Upper lobe of left lung (tissue), 6 donors: ENCODE data around the gene SYNPO2. TPM values are rescaled to one million over a fixed set of nuclear protein-coding genes. Genes with fewer than 3 reads are reported as not detected.

Experiments used
- ATAC-seq, 2 donors: fragments of 200-7000 bp; cut with Tn5 transposase; one replicate each; pipeline ENCODE4 v1.9.1; 2022; ENCODE audit warnings: mild to moderate bottlenecking in 2 of 2, moderate library complexity in 2 of 2; ENCODE audit not compliant: low FRiP score in 2 of 2
- DNase-seq, 2 donors: peaks; one replicate each; pipeline ENCODE4 v3.0.0-alpha.2; 2019 to 2020
- H3K27ac ChIP-seq, 4 donors: fragments of 200-600 bp; sonication (generic); one replicate each; pipeline ENCODE4 v1.5.1; 2016 to 2019
- H3K27me3 ChIP-seq, 4 donors: fragments of 200-600 bp; sonication (generic); one replicate each; pipeline ENCODE4 v1.5.1; 2017 to 2019
- H3K36me3 ChIP-seq, 4 donors: fragments of 200-600 bp; sonication (generic); one replicate each; pipeline ENCODE4 v1.5.1; 2016 to 2019
- H3K4me1 ChIP-seq, 4 donors: fragments of 200-600 bp; sonication (generic); one replicate each; pipeline ENCODE4 v1.5.1; 2018 to 2019
- H3K4me3 ChIP-seq, 4 donors: fragments of 200-600 bp; sonication (generic); one replicate each; pipeline ENCODE4 v1.5.1; 2017 to 2019; ENCODE audit warnings: mild to moderate bottlenecking in 2 of 4, moderate library complexity in 1 of 4
- H3K9me3 ChIP-seq, 4 donors: fragments of 200-600 bp; sonication (generic); one replicate each; pipeline ENCODE4 v1.5.1; 2018 to 2019
- CTCF ChIP-seq, 6 experiments: fragments of 450-650 bp in 4 of 6; fragments of 200-600 bp in 2 of 6; sonication (generic) in 2 of 6; IDR thresholded peaks; one replicate each; pipeline ENCODE4 v1.5.1; 2016 to 2019; ENCODE audit warnings: antibody characterized with exemption in 6 of 6
- EP300 ChIP-seq, 4 donors: sonication (generic); formaldehyde crosslinking; IDR thresholded peaks; one replicate each; pipeline ENCODE4 v1.5.1; 2017; ENCODE audit warnings: antibody characterized with exemption in 4 of 4, control low read depth in 2 of 4
- POLR2A ChIP-seq, 4 donors: fragments of 450-650 bp; IDR thresholded peaks; one replicate each; pipeline ENCODE4 v1.5.1; 2016 to 2017; ENCODE audit warnings: antibody characterized with exemption in 4 of 4, mild to moderate bottlenecking in 2 of 4
- POLR2AphosphoS5 ChIP-seq, 2 donors: sonication (generic); formaldehyde crosslinking; IDR thresholded peaks; one replicate each; pipeline ENCODE4 v1.5.1; 2017; ENCODE audit warnings: antibody characterized with exemption in 2 of 2
- WGBS, 2 donors: methylation state at CpG; one replicate each; pipeline ENCODE4 v1.1.5; 2017 to 2018; 5-methylcytosine and 5-hydroxymethylcytosine counted together
- total RNA-seq, 6 donors: library from RNA; depleted of rRNA in 4 of 6; stranded (reverse); fragments of >200 nt in 4 of 6; gene quantifications; one replicate each; pipeline versions ENCODE4 v1.1.0 to v1.2.1, GENCODE V29; 2016 to 2021
- donor health status: DM: no; HTN: no; CAD: no; lungs with moderate emphysema.
- donor health status: DM: no; HTN: yes; CAD: no; lungs with severe emphysema.

The SYNPO2 gene
- total RNA-seq, 6 donors from 2014 or later, result 7.9 to 56.3 (median 17.0) TPM

GRCh38 chr4:118989098-118990080 lies 100.7 kb downstream of the SYNPO2 start:
- Histone ChIP-seq H3K9me3 (no peaks in the 10 kb centered on the region), H3K27ac (peak overlapping the region; percentile 18 to 70 (median 42)), H3K4me1 (peaks cover 0 to 16% (median 5%) of the 10 kb centered on the region in 4 donors), H3K27me3 (no peaks in the 10 kb centered on the region), H3K4me3 (no peak overlapping the region), H3K36me3 (no peaks in the 10 kb centered on the region)
- WGBS, 2 donors, result 88 to 92% methylated on average over 7 of the region's 7 CpGs
- peak in 1 of 2 donors; percentile 32 for TF ChIP-seq POLR2AphosphoS5 (IDR thresholded peaks at IDR 0.05)
- TF ChIP-seq EP300 (IDR thresholded peaks at IDR 0.05), result no peak
- ATAC-seq (peak in 1 of 2 donors; percentile 73), DNase-seq (no peak)

- peaks cover 0 to 16% (median 5%) of the 10 kb centered on the region in 4 donors for H3K4me1 ChIP-seq
- WGBS, 2 donors, result 77 to 78% methylated on average over 5 of the region's 5 CpGs
- DNase-seq (no peak), ATAC-seq (no peak)
- H3K9me3 ChIP-seq, result no peaks in the 10 kb centered on the region
- H3K27ac ChIP-seq, result no peak overlapping the region
- TF ChIP-seq POLR2A (IDR thresholded peaks at IDR 0.05) (no peak), CTCF (IDR thresholded peaks at IDR 0.05) (no peak), EP300 (IDR thresholded peaks at IDR 0.05) (no peak), POLR2AphosphoS5 (IDR thresholded peaks at IDR 0.05) (no peak)
- no peaks in the 10 kb centered on the region for H3K36me3 ChIP-seq
- no peaks in the 10 kb centered on the region for H3K27me3 ChIP-seq
- H3K4me3 ChIP-seq, result no peak overlapping the region
Observed at GRCh38 chr4:118991686-118992085, 103.0 kb downstream of the SYNPO2 start.

- no peaks in the 10 kb centered on the region for H3K36me3 ChIP-seq
- ATAC-seq (no peak), DNase-seq (no peak)
- TF ChIP-seq EP300 (IDR thresholded peaks at IDR 0.05) (no peak), CTCF (IDR thresholded peaks at IDR 0.05) (no peak), POLR2AphosphoS5 (IDR thresholded peaks at IDR 0.05) (no peak), POLR2A (IDR thresholded peaks at IDR 0.05) (no peak)
- WGBS, 2 donors, result 88 to 95% methylated on average over 1 of the region's 1 CpG
- H3K27me3 ChIP-seq, result no peaks in the 10 kb centered on the region
- H3K4me1 ChIP-seq, result peaks cover 0 to 16% (median 5%) of the 10 kb centered on the region in 4 donors
- no peak overlapping the region for H3K27ac ChIP-seq
- H3K9me3 ChIP-seq, result no peaks in the 10 kb centered on the region
- no peak overlapping the region for H3K4me3 ChIP-seq
Observed at GRCh38 chr4:118992149-118992548, 103.5 kb downstream of the SYNPO2 start.

- no peaks in the 10 kb centered on the region for H3K36me3 ChIP-seq
- H3K4me1 ChIP-seq, result peaks cover 0 to 13% (median 5%) of the 10 kb centered on the region in 4 donors
- WGBS, 2 donors, result 61 to 84% methylated on average over 2 of the region's 2 CpGs
- TF ChIP-seq EP300 (IDR thresholded peaks at IDR 0.05) (peak in 1 of 4 donors; percentile 64), CTCF (IDR thresholded peaks at IDR 0.05) (no peak), POLR2AphosphoS5 (IDR thresholded peaks at IDR 0.05) (no peak), POLR2A (IDR thresholded peaks at IDR 0.05) (no peak)
- no peaks in the 10 kb centered on the region for H3K9me3 ChIP-seq
- ATAC-seq (peak in 1 of 2 donors; percentile 43), DNase-seq (no peak)
- H3K27me3 ChIP-seq, result no peaks in the 10 kb centered on the region
- H3K4me3 ChIP-seq, result no peak overlapping the region
- H3K27ac ChIP-seq, result no peak overlapping the region
Observed at GRCh38 chr4:118993333-118993732, 104.7 kb downstream of the SYNPO2 start.

GRCh38 chr4:118994030-118994429 lies 105.4 kb downstream of the SYNPO2 start:
- ATAC-seq, result no peak
- 65 to 87% methylated on average over 5 of the region's 5 CpGs for WGBS, 2 donors
- no peak overlapping the region for H3K27ac ChIP-seq

More at GRCh38 chr4:118994030-118994429, 105.4 kb downstream of the SYNPO2 start:
- no peaks in the 10 kb centered on the region for H3K9me3 ChIP-seq
- no peak for TF ChIP-seq EP300 (IDR thresholded peaks at IDR 0.05)
- no peak for TF ChIP-seq POLR2AphosphoS5 (IDR thresholded peaks at IDR 0.05)
- no peak for TF ChIP-seq CTCF (IDR thresholded peaks at IDR 0.05)
- TF ChIP-seq POLR2A (IDR thresholded peaks at IDR 0.05), result no peak
- no peak for DNase-seq
- no peaks in the 10 kb centered on the region for H3K27me3 ChIP-seq
- H3K4me3 ChIP-seq, result no peak overlapping the region
- H3K4me1 ChIP-seq, result peaks cover 0 to 9% (median 3%) of the 10 kb centered on the region in 4 donors
- no peaks in the 10 kb centered on the region for H3K36me3 ChIP-seq
